Colonic mucosa (tissue), 4 donors: Measurements from ENCODE around the gene SH3BGR. TPM values are rescaled to one million over a fixed set of nuclear protein-coding genes. Genes with fewer than 3 reads are reported as not detected.

Experiments used
- DNase-seq: peaks from one replicate; pipeline ENCODE4 v3.0.0-alpha.2; 2020
- H3K27ac ChIP-seq: fragments of 200-600 bp; one replicate; pipeline ENCODE4 v1.8.0; 2021
- H3K27me3 ChIP-seq: fragments of 200-600 bp; one replicate; pipeline ENCODE4 v1.8.0; 2021
- H3K36me3 ChIP-seq: fragments of 200-600 bp; one replicate; pipeline ENCODE4 v1.8.0; 2021
- H3K4me1 ChIP-seq: fragments of 200-600 bp; one replicate; pipeline ENCODE4 v1.8.0; 2021; ENCODE audit warnings: mild to moderate bottlenecking
- H3K4me3 ChIP-seq: fragments of 200-600 bp; one replicate; pipeline ENCODE4 v1.8.0; 2021
- H3K9ac ChIP-seq, 2 donors: one replicate each; pipeline ENCODE4 v1.7.0; 2013; ENCODE audit warnings: control low read depth in 2 of 2, low read depth in 2 of 2, low read length in 2 of 2
- H3K9me3 ChIP-seq: fragments of 200-600 bp; one replicate; pipeline ENCODE4 v1.8.0; 2021
- intact Hi-C: fragments of 100-400 bp; cut with DNase I; formaldehyde crosslinking; loops from one replicate; pipeline ENCODE4 v1.14.1; 2022
- total RNA-seq, 2 donors: library from RNA; stranded (reverse); fragmentation: NEBNext Ultra II Directional in 1 of 2; extraction: Animal tissue kit (Norgen Biotek cat#: 25700) in 1 of 2; gene quantifications; one replicate each; pipeline ENCODE4 v1.2.1, GENCODE V29; 2021
- TF ChIP-seq, protein P1 (sequence below): fragments of 200-600 bp; IDR thresholded peaks from one replicate; pipeline ENCODE4 v1.8.0; 2022; ENCODE audit warnings: antibody characterized with exemption, mild to moderate bottlenecking
- donor health status: healthy.
- donor health status: DM: no; HTN: no; CAD: no.
- donor health status: DM: no; HTN: no; CAD: no.

Gene SH3BGR
- total RNA-seq, 2 donors from 2014 or later: 3.3 to 5.1 TPM

GRCh38 chr21:39484711-39485276 lies 33.0 kb downstream of the SH3BGR start:
- Histone ChIP-seq H3K4me3 (no peak overlapping the region), H3K9me3 (no peaks in the 10 kb centered on the region), H3K4me1 (no peaks in the 10 kb centered on the region), H3K36me3 (no peaks in the 10 kb centered on the region), H3K27ac (no peak overlapping the region), H3K9ac (no peak overlapping the region), H3K27me3 (no peaks in the 10 kb centered on the region)
- intact Hi-C loops: no loop called here
- no peak for DNase-seq
- TF ChIP-seq, protein P1, sequence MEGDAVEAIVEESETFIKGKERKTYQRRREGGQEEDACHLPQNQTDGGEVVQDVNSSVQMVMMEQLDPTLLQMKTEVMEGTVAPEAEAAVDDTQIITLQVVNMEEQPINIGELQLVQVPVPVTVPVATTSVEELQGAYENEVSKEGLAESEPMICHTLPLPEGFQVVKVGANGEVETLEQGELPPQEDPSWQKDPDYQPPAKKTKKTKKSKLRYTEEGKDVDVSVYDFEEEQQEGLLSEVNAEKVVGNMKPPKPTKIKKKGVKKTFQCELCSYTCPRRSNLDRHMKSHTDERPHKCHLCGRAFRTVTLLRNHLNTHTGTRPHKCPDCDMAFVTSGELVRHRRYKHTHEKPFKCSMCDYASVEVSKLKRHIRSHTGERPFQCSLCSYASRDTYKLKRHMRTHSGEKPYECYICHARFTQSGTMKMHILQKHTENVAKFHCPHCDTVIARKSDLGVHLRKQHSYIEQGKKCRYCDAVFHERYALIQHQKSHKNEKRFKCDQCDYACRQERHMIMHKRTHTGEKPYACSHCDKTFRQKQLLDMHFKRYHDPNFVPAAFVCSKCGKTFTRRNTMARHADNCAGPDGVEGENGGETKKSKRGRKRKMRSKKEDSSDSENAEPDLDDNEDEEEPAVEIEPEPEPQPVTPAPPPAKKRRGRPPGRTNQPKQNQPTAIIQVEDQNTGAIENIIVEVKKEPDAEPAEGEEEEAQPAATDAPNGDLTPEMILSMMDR: no peak

DNA sequence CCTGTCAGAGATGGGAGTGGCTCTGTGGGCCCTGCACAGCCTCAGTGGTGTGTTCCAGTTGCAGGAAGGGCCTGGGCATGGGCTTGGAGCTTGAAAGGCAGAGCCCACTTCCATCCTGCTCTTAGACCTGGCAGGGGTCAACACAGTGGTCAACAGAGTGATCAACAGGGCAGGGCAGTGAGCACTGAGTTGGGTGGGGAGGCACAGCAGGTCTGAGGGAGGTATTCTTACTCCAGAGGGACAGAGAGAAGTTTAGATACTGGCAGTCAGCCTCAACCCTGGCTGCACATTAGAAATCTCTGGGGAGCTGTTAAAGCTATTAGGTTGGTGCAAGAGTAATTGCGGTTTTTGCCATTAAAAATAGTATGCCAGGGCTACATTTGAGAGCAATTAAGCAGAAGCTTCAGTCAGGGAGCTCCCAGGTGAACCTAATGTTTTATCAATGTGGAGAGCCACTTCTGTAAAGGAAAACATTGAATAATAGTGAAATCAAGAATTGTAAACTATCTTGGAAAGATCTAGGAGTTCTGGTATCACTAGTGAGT lies 37.7 kb downstream of the SH3BGR start:
- no peak overlapping the region for H3K27ac ChIP-seq
- no peaks in the 10 kb centered on the region for H3K36me3 ChIP-seq
- intact Hi-C loops: no loop called here
- no peak overlapping the region for H3K4me3 ChIP-seq
- H3K9ac ChIP-seq: no peak overlapping the region
- no peak for DNase-seq
- TF ChIP-seq, protein P1: no peak
- H3K9me3 ChIP-seq: no peaks in the 10 kb centered on the region
- no peaks in the 10 kb centered on the region for H3K27me3 ChIP-seq
- H3K4me1 ChIP-seq: no peaks in the 10 kb centered on the region

GRCh38 chr21:39499156-39499555 lies 47.4 kb downstream of the SH3BGR start:
- H3K9me3 ChIP-seq: no peaks in the 10 kb centered on the region
- TF ChIP-seq, protein P1: no peak
- no peaks in the 10 kb centered on the region for H3K27me3 ChIP-seq
- intact Hi-C loops: no loop called here
- no peak overlapping the region for H3K4me3 ChIP-seq
- H3K36me3 ChIP-seq: no peaks in the 10 kb centered on the region
- no peak overlapping the region for H3K27ac ChIP-seq
- no peak overlapping the region for H3K9ac ChIP-seq
- H3K4me1 ChIP-seq: no peaks in the 10 kb centered on the region
- DNase-seq: no peak

DNA sequence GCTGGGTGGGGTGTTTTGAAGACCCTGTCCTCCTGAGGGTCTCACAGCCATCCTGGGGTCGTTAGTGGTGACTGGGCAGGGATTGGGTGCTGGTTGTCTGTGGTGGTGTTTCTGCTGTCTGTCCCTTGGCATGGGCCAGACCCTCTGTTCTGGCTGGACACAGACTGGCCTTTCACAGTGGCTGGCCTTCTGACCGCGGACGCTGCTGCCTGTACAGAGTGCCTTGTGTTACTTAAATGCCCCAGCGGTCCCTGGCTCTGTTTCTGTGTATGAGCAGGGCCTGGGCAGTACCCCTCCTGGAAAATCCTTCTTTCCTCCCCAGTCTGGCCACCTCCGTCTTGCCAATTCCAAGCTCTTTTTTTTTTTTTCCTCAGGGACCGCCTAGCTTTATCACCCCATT lies 50.9 kb downstream of the SH3BGR start:
- intact Hi-C loops: no loop called here
- Histone ChIP-seq H3K27me3 (no peaks in the 10 kb centered on the region), H3K4me3 (no peak overlapping the region), H3K9ac (no peak overlapping the region), H3K36me3 (no peaks in the 10 kb centered on the region), H3K27ac (no peak overlapping the region), H3K4me1 (no peaks in the 10 kb centered on the region), H3K9me3 (no peaks in the 10 kb centered on the region)
- no peak for DNase-seq
- TF ChIP-seq, protein P1: no peak

GRCh38 chr21:39503123-39503762 lies 51.5 kb downstream of the SH3BGR start:
- H3K36me3 ChIP-seq: no peaks in the 10 kb centered on the region
- H3K27ac ChIP-seq: no peak overlapping the region
- TF ChIP-seq, protein P1: no peak
- H3K9ac ChIP-seq: no peak overlapping the region
- no peaks in the 10 kb centered on the region for H3K9me3 ChIP-seq
- intact Hi-C loops: no loop called here
- no peak for DNase-seq
- no peaks in the 10 kb centered on the region for H3K27me3 ChIP-seq
- H3K4me1 ChIP-seq: no peaks in the 10 kb centered on the region
- no peak overlapping the region for H3K4me3 ChIP-seq
